Astrocyte (in vitro differentiated cells and primary cell): ENCODE results near the gene CUEDC1. TPM values are rescaled to one million over a fixed set of nuclear protein-coding genes. Genes with fewer than 3 reads are reported as not detected.
A peak's percentile ranks its signal among the peaks of the same experiment; 100 is the strongest.

Experiments
- DNase-seq: peaks from one replicate; pipeline ENCODE4 v3.0.0-alpha.2; 2010; ENCODE audit warnings: low read depth
- FAIRE-seq: peaks from 2 replicates; lab custom pipeline; 2011; peaks lifted over from hg19 to GRCh38; lab: Jason Lieb, UNC
- H2AFZ ChIP-seq: 2 replicates; pipeline ENCODE4 v1.6.0; 2012; ENCODE audit warnings: low read depth, low read length, inconsistent platforms
- H3K27ac ChIP-seq: 2 replicates; pipeline ENCODE4 v1.5.1; 2011; ENCODE audit warnings: low read depth, low read length, inconsistent platforms
- H3K27me3 ChIP-seq: 2 replicates; pipeline ENCODE4 v1.6.0; 2011; ENCODE audit warnings: low read length, inconsistent platforms; ENCODE audit not compliant: insufficient read depth
- H3K36me3 ChIP-seq: 2 replicates; pipeline ENCODE4 v1.5.1; 2011; ENCODE audit warnings: low read length, inconsistent platforms; ENCODE audit not compliant: insufficient read depth
- H3K4me1 ChIP-seq: 2 replicates; pipeline ENCODE4 v1.5.1; 2011; ENCODE audit warnings: low read length, inconsistent platforms; ENCODE audit not compliant: insufficient read depth
- H3K4me2 ChIP-seq: 2 replicates; pipeline ENCODE4 v1.6.0; 2012; ENCODE audit warnings: low read length, inconsistent platforms
- H3K4me3 ChIP-seq: 2 replicates; pipeline ENCODE4 v1.5.1; 2011; ENCODE audit warnings: low read depth, mild to moderate bottlenecking, low read length, inconsistent platforms; ENCODE audit not compliant: insufficient read depth
- H3K79me2 ChIP-seq: 2 replicates; pipeline ENCODE4 v1.6.0; 2012; ENCODE audit warnings: mild to moderate bottlenecking, low read length, inconsistent platforms; ENCODE audit not compliant: insufficient read depth
- H3K9ac ChIP-seq: 2 replicates; pipeline ENCODE4 v1.6.0; 2012; ENCODE audit warnings: mild to moderate bottlenecking, low read length, inconsistent platforms
- H3K9me3 ChIP-seq: 2 replicates; pipeline ENCODE4 v1.5.1; 2012; ENCODE audit warnings: low read depth, mild to moderate bottlenecking, low read length, inconsistent platforms; ENCODE audit not compliant: insufficient read depth
- H4K20me1 ChIP-seq: 2 replicates; pipeline ENCODE4 v1.6.0; 2012; ENCODE audit warnings: low read length, inconsistent platforms; ENCODE audit not compliant: insufficient read depth
- H3K27ac Mint-ChIP-seq: one replicate; pipeline ENCODE4 v1.8.0; 2021; ENCODE audit warnings: mild to moderate bottlenecking, mixed read lengths; ENCODE audit not compliant: unreplicated experiment
- H3K27me3 Mint-ChIP-seq: one replicate; pipeline ENCODE4 v1.8.0; 2021; ENCODE audit warnings: low read depth, mixed read lengths; ENCODE audit not compliant: unreplicated experiment
- H3K36me3 Mint-ChIP-seq: one replicate; pipeline ENCODE4 v1.8.0; 2021; ENCODE audit warnings: low read depth, mixed read lengths; ENCODE audit not compliant: unreplicated experiment
- H3K4me1 Mint-ChIP-seq: one replicate; pipeline ENCODE4 v1.8.0; 2021; ENCODE audit warnings: low read depth, mixed read lengths; ENCODE audit not compliant: unreplicated experiment
- H3K4me3 Mint-ChIP-seq: one replicate; pipeline ENCODE4 v1.8.0; 2021; ENCODE audit warnings: mild to moderate bottlenecking, moderate library complexity, mixed read lengths; ENCODE audit not compliant: unreplicated experiment
- H3K9me3 Mint-ChIP-seq: one replicate; pipeline ENCODE4 v1.8.0; 2021; ENCODE audit warnings: mild to moderate bottlenecking, mixed read lengths; ENCODE audit not compliant: unreplicated experiment
- EZH2 ChIP-seq: IDR thresholded peaks from 2 replicates; pipeline ENCODE4 v1.6.1; 2012; ENCODE audit warnings: mild to moderate bottlenecking, low read length, inconsistent platforms; ENCODE audit not compliant: insufficient read depth
- total RNA-seq: library from RNA; stranded (reverse); gene quantifications from 2 replicates; pipeline ENCODE4 v1.2.1, GENCODE V29; 2021
- TF ChIP-seq, protein P1 (sequence below): IDR thresholded peaks from 2 replicates; pipeline ENCODE4 v1.5.1; 2011; ENCODE audit warnings: low read depth, mild to moderate bottlenecking, inconsistent platforms, low read length, moderate library complexity; ENCODE audit not compliant: insufficient read depth

CUEDC1 gene
- total RNA-seq, 1 donor from 2014 or later = 43.7 TPM

DNA sequence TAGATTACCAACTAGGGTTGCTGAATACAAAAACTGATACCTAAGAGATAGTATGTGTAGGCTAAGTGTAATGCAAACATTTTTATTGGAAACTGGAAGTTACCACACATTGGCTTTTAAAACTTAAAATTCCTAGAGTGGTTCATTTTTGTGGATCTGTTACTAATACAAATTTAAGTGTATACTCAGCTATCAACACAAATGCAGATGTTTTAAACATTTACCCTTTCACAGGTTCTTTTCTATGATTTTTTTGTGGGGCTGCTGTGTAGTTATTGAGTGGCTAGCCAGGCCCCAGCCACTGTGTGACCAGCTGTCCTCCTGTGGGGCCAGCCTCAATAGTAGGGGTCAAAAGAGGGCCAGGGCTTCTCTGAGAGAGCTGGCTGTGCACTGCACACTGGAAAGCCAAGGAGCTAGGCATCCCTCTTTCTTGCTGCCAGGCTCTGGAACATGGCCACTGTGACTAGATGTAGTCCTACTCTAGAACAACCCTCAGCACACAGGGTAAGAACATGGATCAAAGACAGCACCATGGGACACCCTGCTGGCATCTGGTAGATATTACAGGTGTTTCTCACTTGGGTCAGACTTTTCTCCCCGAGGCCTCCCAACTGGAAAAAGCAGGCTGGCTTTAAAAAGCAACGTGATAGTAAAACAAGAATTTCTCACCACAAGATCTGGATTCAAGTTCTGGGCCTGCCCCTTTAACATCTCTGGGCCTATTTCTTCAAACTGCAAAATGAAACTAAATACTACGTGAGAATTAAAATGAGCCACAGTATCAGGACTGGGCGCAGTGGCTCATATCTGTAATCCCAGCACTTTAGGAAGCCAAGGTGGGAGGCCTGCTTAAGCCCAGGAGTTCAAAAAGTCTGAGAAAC, 40.1 kb upstream of the CUEDC1 start:
- Histone ChIP-seq H3K4me3 (no peak overlapping the region), H2AFZ (no peak overlapping the region), H3K27me3 (no peaks in the 10 kb centered on the region), H3K79me2 (peaks cover 15% of the 10 kb centered on the region), H4K20me1 (peaks cover 30% of the 10 kb centered on the region), H3K4me1 (no peaks in the 10 kb centered on the region), H3K9me3 (no peaks in the 10 kb centered on the region), H3K27ac (no peak overlapping the region), H3K36me3 (peaks cover 17% of the 10 kb centered on the region), H3K9ac (no peak overlapping the region), H3K4me2 (no peak overlapping the region)
- H3K36me3 Mint-ChIP-seq = peaks cover 4% of the 10 kb centered on the region
- DNase-seq (peak; percentile 56), FAIRE-seq (peak; percentile 26)
- peaks cover 32% of the 10 kb centered on the region for H3K4me1 Mint-ChIP-seq
- no peaks in the 10 kb centered on the region for H3K9me3 Mint-ChIP-seq
- no peak overlapping the region for H3K4me3 Mint-ChIP-seq
- TF ChIP-seq EZH2 = no peak
- TF ChIP-seq, protein P1, sequence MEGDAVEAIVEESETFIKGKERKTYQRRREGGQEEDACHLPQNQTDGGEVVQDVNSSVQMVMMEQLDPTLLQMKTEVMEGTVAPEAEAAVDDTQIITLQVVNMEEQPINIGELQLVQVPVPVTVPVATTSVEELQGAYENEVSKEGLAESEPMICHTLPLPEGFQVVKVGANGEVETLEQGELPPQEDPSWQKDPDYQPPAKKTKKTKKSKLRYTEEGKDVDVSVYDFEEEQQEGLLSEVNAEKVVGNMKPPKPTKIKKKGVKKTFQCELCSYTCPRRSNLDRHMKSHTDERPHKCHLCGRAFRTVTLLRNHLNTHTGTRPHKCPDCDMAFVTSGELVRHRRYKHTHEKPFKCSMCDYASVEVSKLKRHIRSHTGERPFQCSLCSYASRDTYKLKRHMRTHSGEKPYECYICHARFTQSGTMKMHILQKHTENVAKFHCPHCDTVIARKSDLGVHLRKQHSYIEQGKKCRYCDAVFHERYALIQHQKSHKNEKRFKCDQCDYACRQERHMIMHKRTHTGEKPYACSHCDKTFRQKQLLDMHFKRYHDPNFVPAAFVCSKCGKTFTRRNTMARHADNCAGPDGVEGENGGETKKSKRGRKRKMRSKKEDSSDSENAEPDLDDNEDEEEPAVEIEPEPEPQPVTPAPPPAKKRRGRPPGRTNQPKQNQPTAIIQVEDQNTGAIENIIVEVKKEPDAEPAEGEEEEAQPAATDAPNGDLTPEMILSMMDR = peak; percentile 65
- H3K27ac Mint-ChIP-seq = no peak overlapping the region
- no peaks in the 10 kb centered on the region for H3K27me3 Mint-ChIP-seq

DNA sequence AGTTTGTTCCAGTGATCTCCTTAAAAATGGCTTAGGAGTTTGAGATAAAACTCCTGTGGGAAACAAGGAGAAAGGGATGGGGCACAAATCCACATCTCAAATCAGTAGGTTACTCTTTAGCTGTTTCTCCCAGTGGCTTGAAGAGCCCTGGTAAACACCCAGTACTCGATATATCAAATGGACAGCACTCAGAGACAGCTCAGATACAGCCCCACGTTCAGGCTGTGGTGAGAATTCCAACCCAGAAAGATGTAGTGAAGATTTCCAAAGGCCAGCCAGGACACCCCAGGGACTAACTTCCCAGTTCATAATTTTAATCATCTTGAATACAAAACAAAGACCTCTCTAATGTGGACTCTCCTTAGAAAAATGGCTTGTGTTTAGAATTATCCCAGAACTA, 39.2 kb upstream of the CUEDC1 start:
- Histone ChIP-seq H3K4me2 (no peak overlapping the region), H3K27ac (no peak overlapping the region), H3K4me1 (no peaks in the 10 kb centered on the region), H3K9me3 (no peaks in the 10 kb centered on the region), H3K4me3 (no peak overlapping the region), H3K79me2 (peaks cover 14% of the 10 kb centered on the region), H3K36me3 (peaks cover 17% of the 10 kb centered on the region), H2AFZ (no peak overlapping the region), H4K20me1 (peaks cover 21% of the 10 kb centered on the region), H3K27me3 (no peaks in the 10 kb centered on the region), H3K9ac (no peak overlapping the region)
- Mint-ChIP-seq H3K27ac (peak overlapping the region; percentile 6), H3K9me3 (no peaks in the 10 kb centered on the region), H3K4me1 (peaks cover 37% of the 10 kb centered on the region), H3K27me3 (no peaks in the 10 kb centered on the region), H3K4me3 (no peak overlapping the region), H3K36me3 (peaks cover 4% of the 10 kb centered on the region)
- DNase-seq (no peak), FAIRE-seq (no peak)
- TF ChIP-seq, protein P1 = no peak
- TF ChIP-seq EZH2 = no peak
